ENCODE measurements around the gene GORASP1.

The GORASP1 gene

GRCh38 chr3:39125841-39126500, 18.5 kb upstream of the GORASP1 start:
- no peak for DNase-seq (ENCODE audit: low read depth in 2 of 2)

GRCh38 chr3:39124876-39125840, 17.7 kb upstream of the GORASP1 start:
- no peak for DNase-seq (ENCODE audit: low read depth in 2 of 2)

GRCh38 chr3:39122813-39123212, 15.4 kb upstream of the GORASP1 start:
- DNase-seq (ENCODE audit: low read depth in 2 of 2) = no peak

DNA sequence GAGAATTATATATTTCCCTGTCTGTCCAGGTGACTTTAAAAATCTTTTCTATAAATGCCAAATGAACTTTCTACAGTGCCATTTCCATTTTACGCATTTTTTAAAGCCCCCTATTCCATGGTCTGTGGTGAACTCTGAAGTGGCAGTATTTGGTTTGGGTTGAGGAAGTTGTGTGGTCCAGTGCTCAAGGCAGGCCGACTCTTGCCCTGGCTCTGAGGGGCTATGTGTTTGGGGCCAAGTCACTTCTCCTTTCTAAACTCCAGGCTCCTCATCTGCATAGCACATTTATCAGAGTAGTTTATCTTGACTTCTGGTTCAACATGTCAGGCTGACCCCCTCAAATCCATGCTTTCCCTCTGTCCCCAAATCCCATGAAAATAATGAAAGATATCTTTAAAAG, 14.2 kb upstream of the GORASP1 start:
- no peak for DNase-seq (ENCODE audit: low read depth in 2 of 2)

- DNase-seq (ENCODE audit: low read depth in 2 of 2) = no peak
Observed at GRCh38 chr3:39118931-39119660, 11.7 kb upstream of the GORASP1 start.

DNA sequence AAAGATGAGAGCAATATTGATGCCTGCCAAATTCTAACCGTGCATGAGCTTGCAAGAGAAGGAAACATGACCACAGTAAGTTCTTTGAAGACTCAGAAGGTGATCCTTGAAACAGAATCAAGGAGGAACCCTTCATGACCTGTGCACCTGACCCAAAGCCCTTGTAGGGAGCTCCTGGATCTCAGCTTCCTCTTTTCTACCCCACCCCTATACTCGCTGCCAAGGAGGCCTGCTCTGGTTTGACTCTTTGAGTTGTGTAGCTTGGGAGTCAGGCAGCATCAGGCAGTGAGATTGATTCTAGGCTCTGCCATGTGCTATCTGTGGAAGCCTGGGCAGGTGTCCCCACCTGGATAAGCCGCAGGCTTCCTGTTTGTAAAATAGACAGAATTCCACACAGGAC, 10.7 kb upstream of the GORASP1 start:
- DNase-seq (ENCODE audit: low read depth in 2 of 2) = no peak

GRCh38 chr3:39115870-39116269, 8.4 kb upstream of the GORASP1 start:
- no peak for DNase-seq (ENCODE audit: low read depth in 2 of 2)

- no peak for DNase-seq (ENCODE audit: low read depth in 2 of 2)
Observed at GRCh38 chr3:39114456-39114855, 7.0 kb upstream of the GORASP1 start.

DNA sequence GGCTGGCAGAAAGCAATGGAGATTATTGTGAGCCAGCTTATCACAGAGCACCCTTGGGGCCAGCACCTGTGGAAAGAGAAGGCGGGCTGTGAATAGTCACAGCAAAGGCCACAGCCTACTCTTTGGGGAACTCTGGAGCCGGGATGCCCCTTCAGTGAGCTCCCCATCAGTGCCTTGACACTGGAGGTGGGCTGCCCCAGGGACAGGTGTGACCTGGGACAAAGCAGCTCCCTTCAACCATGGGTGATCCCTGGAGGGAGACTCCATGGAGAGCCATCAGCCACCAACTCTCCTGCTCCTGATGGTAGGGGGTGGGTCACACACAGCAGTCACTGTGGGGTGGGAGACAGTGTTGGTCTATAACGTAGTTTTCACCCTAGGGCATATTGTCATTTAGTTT, 5.9 kb upstream of the GORASP1 start:
- DNase-seq (ENCODE audit: low read depth in 2 of 2) = no peak

DNA sequence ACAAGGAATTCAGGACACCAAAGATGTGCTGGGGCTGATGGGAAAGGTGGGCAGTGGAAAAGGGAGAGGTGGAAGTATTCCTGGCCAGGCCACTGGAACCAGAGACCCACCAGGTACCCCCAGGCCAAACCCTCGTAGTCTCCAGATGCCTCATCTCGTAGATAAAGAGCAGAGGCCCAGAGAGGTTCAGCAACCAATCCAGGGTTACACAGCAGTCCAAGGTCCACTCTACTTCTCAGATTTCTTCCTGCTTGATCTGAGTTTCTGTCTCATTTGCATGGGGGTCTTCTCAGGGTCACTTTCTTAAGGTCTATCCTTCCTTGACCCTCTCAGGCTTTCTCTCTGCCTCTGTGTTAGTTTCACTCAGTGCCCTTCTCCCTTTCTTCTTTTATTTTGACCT, 5.1 kb upstream of the GORASP1 start:
- no peak for DNase-seq (ENCODE audit: low read depth in 2 of 2)

- DNase-seq (ENCODE audit: low read depth in 2 of 2) = no peak
Observed at GRCh38 chr3:39112113-39112512, 4.7 kb upstream of the GORASP1 start.

- DNase-seq (ENCODE audit: low read depth in 2 of 2) = no peak
Observed at GRCh38 chr3:39110041-39110639, 2.7 kb upstream of the GORASP1 start.

DNA sequence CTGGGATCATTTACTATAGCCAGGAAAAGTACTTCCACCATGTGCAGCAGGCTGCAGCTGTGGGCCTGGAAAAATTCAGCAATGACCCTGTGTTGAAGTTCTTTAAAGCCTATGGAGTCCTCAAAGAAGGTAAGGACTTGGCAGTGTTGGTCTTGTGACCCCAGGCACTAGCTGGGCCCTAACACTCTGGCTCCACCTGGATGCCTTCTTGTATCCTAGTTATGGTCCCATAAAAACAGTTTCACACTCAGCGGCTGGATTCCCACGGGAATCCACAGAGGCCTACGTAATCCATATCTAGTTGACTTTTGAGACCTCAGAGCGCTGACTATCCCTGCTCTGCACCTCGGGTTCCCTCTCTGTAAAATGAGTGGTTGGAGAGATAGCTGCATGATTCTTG, 1.7 kb upstream of the GORASP1 start:
- DNase-seq (ENCODE audit: low read depth in 2 of 2) = no peak

- DNase-seq (ENCODE audit: low read depth in 2 of 2) = no peak
Observed at GRCh38 chr3:39108200-39108710, 828 bp upstream of the GORASP1 start.

- DNase-seq (ENCODE audit: low read depth in 2 of 2) = no peak
Observed at GRCh38 chr3:39106851-39107387, 508 bp downstream of the GORASP1 start.

GRCh38 chr3:39106281-39106811, 1.1 kb downstream of the GORASP1 start:
- no peak for DNase-seq (ENCODE audit: low read depth in 2 of 2)

DNA sequence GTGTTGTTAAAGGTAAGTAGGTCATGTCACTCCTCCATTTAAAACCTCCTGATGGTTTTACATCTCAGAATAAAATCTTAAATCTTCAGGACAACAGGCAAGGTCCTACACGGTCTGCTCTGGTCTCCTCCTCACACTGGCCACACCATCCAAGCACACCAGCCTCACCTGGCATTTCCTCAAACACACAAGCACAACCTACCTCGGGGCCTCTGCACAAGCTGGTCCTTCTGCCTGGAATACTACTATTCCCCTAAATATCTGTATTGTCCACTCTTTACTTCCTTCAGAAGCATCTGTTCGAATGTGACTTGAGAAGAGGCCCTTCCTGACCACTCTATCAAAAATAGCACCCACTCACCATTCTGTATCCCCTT, 1.8 kb downstream of the GORASP1 start:
- no peak for DNase-seq (ENCODE audit: low read depth in 2 of 2)

DNA sequence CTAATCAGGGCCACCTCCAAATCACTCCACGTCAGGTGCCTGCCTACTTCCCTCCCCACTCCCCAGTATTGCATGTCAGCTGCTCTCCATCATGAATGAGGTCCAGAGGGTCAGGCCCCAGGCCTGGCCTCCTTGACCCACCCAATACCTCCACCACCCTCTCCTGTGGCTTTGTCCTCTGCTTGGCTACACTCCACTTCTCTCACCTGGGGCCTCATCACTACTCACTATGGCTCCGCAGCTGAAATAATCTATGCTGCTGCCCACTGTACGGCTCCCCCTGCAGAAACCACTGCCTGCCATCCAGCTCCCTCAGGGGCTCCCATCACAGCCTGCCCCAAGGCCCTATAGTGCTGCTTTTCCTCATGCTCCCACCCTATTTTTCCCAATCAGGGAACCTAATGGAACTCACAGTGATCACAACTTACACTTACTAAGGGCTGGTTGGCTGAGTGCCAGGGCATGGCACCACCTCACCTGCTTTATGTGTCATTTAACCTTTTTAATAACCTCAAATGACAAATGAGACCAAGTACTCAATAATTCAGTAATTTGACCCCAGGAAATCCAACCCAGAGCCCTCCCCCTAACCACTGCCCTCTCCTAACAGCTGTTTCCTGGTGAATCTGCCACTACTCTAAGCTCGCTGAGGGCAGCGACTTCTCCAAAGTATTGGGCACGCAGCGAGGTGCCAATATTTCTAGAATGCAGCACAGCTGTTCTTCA, 2.3 kb downstream of the GORASP1 start:
- DNase-seq (ENCODE audit: low read depth in 2 of 2) = no peak

- DNase-seq (ENCODE audit: low read depth in 2 of 2) = no peak
Observed at GRCh38 chr3:39103791-39104552, 3.5 kb downstream of the GORASP1 start.

- DNase-seq (ENCODE audit: low read depth in 2 of 2) = no peak
Observed at GRCh38 chr3:39103324-39103693, 4.1 kb downstream of the GORASP1 start.
